ENCODE data around the gene CEP78.

CEP78 gene

DNA sequence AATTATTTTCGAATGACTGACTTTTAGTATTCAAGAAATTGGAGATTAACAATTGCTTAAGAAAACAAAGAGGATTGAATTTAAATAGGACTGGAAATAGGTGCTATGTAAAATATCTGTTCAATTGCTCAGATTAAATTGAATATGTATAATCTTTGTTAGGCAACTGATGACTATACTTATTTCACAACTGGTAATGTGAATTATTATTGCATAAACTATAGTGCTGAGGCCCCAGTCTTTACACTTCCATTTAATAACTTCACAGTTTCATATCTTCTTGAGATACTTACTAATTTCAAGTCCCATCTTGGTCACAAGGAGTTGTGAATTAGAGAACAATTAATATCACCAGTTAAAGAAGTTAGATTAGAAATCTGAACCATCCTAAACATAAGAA, 16.7 kb downstream of the CEP78 start:
- peaks cover 67% of the 10 kb centered on the region for H3K36me3 ChIP-seq
- H3K4me1 ChIP-seq: no peaks in the 10 kb centered on the region
- no peak for TF ChIP-seq Cebpa-rat (IDR thresholded peaks at IDR 0.05)
- H3K9ac ChIP-seq: no peak overlapping the region
- H3K27me3 ChIP-seq: no peaks in the 10 kb centered on the region
- no peak overlapping the region for H3K27ac ChIP-seq
- H3K4me3 ChIP-seq: no peak overlapping the region
- H4K20me1 ChIP-seq: no peaks in the 10 kb centered on the region
- H3K9me3 ChIP-seq: no peaks in the 10 kb centered on the region
- no peak overlapping the region for H3K4me2 ChIP-seq

DNA sequence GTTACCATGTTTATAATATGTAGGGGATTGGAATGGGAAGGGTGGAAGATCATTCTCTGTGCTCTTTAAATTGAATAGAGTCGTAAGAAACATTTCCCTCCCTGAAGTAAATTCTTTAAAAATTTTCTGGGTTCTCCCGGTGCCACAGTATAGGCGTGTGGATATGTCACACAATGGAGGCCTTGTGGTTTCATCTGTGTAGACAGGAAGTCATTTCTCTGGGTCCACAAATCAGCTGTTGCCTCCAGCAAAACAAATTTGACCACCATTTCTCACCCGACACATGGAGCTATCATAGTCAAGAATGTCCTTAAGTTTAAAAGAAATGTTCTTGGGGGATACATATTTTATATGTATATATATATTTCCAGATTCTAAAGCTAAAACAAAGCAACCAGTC, 17.4 kb downstream of the CEP78 start:
- no peak overlapping the region for H3K9ac ChIP-seq
- H3K36me3 ChIP-seq: peaks cover 66% of the 10 kb centered on the region
- H3K9me3 ChIP-seq: no peaks in the 10 kb centered on the region
- H3K27ac ChIP-seq: no peak overlapping the region
- TF ChIP-seq Cebpa-rat (IDR thresholded peaks at IDR 0.05): no peak
- H3K4me2 ChIP-seq: no peak overlapping the region
- no peaks in the 10 kb centered on the region for H3K27me3 ChIP-seq
- H4K20me1 ChIP-seq: no peaks in the 10 kb centered on the region
- H3K4me1 ChIP-seq: no peaks in the 10 kb centered on the region
- no peak overlapping the region for H3K4me3 ChIP-seq

DNA sequence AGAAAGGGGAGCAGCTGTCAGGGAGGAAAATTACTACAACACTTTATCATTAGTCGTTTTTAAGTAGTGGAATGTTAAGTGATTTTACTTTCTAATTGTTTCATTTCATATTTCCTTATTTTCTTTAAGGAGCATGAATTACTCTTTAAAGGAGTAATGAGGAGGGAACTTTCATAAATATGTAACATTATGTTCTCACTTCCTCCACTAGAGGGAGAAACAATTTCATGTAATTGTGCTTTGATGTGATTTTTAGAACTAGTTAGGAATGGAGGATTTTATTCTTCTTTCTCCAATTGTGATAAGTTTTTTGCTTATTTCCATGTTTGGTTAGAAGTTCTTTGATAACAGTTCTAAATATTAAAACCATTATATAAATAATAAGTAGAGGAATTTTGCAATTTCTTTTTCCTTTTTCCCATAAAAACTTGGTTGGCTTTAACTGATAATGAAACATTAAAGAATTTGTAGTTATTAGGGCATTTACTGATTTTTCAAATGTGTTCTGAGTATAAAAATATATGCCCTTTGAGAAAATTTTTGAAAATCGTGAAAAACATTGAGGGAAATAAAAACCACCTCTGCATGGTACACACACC, 25.6 kb downstream of the CEP78 start:
- no peaks in the 10 kb centered on the region for H3K27me3 ChIP-seq
- no peak overlapping the region for H3K27ac ChIP-seq
- no peaks in the 10 kb centered on the region for H4K20me1 ChIP-seq
- H3K9ac ChIP-seq: no peak overlapping the region
- no peak overlapping the region for H3K4me2 ChIP-seq
- no peak overlapping the region for H3K4me3 ChIP-seq
- H3K9me3 ChIP-seq: no peaks in the 10 kb centered on the region
- H3K4me1 ChIP-seq: no peaks in the 10 kb centered on the region
- TF ChIP-seq Cebpa-rat (IDR thresholded peaks at IDR 0.05): no peak
- peaks cover 45% of the 10 kb centered on the region for H3K36me3 ChIP-seq

DNA sequence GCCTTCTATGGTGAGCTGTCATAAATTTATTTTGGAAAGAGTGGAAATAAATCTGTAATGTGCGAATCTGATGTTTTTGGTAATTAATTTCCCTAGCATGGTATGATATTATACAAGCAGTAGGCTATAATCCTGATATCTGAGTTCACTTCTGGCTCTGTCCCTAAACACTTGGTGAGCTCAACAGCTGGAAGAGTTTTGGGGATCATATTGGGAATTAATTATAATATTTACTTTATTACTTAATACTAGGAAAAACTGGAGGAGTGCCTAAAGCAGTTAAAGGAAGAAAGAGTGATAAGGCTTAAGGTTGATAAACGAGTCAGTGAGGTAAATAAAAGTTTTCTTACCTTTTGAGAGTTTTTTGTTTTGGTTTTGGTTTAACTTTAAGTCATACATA, 26.8 kb downstream of the CEP78 start:
- H3K4me1 ChIP-seq: no peaks in the 10 kb centered on the region
- peaks cover 47% of the 10 kb centered on the region for H3K36me3 ChIP-seq
- H3K4me3 ChIP-seq: no peak overlapping the region
- TF ChIP-seq Cebpa-rat (IDR thresholded peaks at IDR 0.05): no peak
- H4K20me1 ChIP-seq: no peaks in the 10 kb centered on the region
- no peak overlapping the region for H3K9ac ChIP-seq
- no peak overlapping the region for H3K4me2 ChIP-seq
- no peaks in the 10 kb centered on the region for H3K9me3 ChIP-seq
- H3K27ac ChIP-seq: no peak overlapping the region
- H3K27me3 ChIP-seq: no peaks in the 10 kb centered on the region

DNA sequence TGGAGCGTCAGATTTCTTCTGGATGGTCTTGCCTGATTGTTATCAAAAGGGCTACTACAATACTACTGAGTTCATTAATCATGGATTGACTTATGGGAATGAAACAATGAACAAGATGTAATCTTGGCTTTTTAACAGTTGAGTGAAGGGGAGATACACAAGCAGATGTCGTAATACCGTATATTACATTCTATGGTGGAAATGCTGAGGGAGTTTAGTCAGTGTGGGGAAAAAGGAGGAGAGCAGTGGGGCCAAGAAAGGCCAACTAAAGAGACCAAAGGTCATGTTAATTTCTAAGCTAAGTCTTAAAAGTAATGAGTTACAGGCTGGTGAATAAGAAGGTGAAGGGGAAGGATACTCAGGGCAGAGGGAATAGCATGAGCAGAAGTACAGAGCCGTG, 32.0 kb downstream of the CEP78 start:
- TF ChIP-seq Cebpa-rat (IDR thresholded peaks at IDR 0.05): no peak
- H4K20me1 ChIP-seq: no peaks in the 10 kb centered on the region
- H3K9me3 ChIP-seq: no peaks in the 10 kb centered on the region
- no peak overlapping the region for H3K27ac ChIP-seq
- no peaks in the 10 kb centered on the region for H3K27me3 ChIP-seq
- no peaks in the 10 kb centered on the region for H3K4me1 ChIP-seq
- no peak overlapping the region for H3K4me3 ChIP-seq
- peaks cover 81% of the 10 kb centered on the region for H3K36me3 ChIP-seq
- no peak overlapping the region for H3K9ac ChIP-seq
- H3K4me2 ChIP-seq: no peak overlapping the region

DNA sequence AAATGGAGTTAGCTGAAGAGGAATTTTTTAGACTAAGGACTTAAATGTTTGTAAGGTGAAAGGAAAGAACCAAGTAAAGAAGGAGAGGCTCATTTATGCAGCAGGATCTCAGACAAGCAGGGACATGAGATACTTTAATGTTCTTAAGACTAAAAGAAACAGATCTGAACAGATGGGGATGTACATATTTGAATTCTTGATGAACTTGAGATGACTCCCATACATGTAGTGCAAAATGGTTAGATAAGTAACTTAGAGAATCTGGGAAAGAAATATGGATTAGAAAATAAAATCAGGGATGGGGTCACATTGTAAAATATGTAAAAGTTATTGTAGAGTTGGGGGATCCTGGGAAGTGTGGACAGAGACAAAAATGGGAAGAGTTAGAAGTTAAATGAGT, 33.9 kb downstream of the CEP78 start:
- no peak overlapping the region for H3K27ac ChIP-seq
- H3K4me1 ChIP-seq: no peaks in the 10 kb centered on the region
- no peak overlapping the region for H3K4me2 ChIP-seq
- no peaks in the 10 kb centered on the region for H3K27me3 ChIP-seq
- peaks cover 82% of the 10 kb centered on the region for H3K36me3 ChIP-seq
- no peaks in the 10 kb centered on the region for H4K20me1 ChIP-seq
- H3K9ac ChIP-seq: no peak overlapping the region
- H3K9me3 ChIP-seq: no peaks in the 10 kb centered on the region
- no peak overlapping the region for H3K4me3 ChIP-seq
- no peak for TF ChIP-seq Cebpa-rat (IDR thresholded peaks at IDR 0.05)

DNA sequence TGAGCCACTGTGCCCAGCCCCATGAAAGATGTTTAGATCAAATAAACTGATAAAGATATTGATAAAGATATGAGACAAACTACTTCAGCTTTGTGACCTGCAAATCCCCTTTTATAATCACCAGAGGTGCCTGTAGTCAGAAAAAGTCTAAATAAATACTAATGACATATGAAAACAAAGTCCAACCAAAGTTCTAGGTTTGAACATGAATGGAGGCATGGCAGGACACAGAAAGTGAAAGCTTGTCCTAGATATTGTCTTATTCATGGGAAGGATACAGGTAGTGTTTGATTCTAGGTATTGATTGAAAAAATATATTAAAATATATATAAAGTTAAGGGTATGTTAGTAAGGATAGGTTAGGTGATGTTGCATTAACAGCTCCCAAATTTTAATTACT, 36.4 kb downstream of the CEP78 start:
- no peak for TF ChIP-seq Cebpa-rat (IDR thresholded peaks at IDR 0.05)
- Histone ChIP-seq H3K4me2 (no peak overlapping the region), H3K9ac (no peak overlapping the region), H3K27me3 (no peaks in the 10 kb centered on the region), H3K27ac (no peak overlapping the region), H3K4me1 (no peaks in the 10 kb centered on the region), H3K36me3 (peaks cover 58% of the 10 kb centered on the region), H3K4me3 (no peak overlapping the region), H4K20me1 (no peaks in the 10 kb centered on the region), H3K9me3 (no peaks in the 10 kb centered on the region)

DNA sequence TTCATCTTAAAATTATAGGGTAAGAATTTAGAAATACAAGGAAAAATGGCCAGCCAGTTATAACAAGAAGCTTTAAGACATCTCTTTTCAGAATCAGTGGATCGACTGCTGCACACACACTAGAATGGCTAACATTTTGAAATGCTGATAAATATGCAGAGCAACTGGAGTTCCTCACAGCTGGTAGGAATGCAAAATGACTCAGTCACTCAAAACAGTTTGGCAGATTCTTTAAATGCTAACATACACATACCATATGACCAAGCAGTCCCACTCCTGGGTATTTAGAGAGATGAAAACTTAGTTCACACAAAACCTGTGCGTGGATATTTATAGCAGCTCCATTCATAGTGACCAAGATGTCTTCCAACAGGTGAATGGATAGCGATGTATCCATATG, 37.9 kb downstream of the CEP78 start:
- Histone ChIP-seq H3K4me3 (no peak overlapping the region), H4K20me1 (no peaks in the 10 kb centered on the region), H3K9ac (no peak overlapping the region), H3K9me3 (no peaks in the 10 kb centered on the region), H3K36me3 (peaks cover 44% of the 10 kb centered on the region), H3K4me1 (no peaks in the 10 kb centered on the region), H3K27me3 (no peaks in the 10 kb centered on the region), H3K27ac (no peak overlapping the region), H3K4me2 (no peak overlapping the region)
- TF ChIP-seq Cebpa-rat (IDR thresholded peaks at IDR 0.05): no peak

DNA sequence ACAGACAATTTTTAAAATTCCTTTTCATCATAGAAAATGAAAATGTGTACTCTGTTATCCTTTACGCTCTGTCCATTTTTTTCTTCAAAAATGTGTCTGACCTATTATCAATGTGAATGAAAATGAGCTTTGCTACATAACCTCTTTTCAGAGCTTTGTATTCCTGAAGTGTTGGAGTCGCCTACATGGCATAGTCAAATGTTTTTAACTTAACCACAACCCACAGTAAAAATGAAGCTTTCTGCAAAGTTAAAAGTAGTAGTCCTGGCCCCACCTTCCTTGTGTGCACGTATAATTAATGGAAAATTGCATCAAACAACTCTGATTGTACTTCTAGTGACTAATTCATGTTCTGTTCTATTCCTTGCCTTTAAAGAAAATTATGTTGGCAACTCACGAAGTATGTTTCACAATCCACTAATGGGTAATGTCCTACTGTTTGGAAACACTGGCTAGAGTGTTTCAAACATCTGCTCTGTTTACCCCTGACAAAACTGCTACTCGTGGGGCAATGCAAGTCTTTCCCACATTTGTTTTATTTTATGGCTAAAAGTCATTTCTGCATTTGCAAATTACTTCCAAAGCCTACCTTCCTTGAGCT, 42.4 kb downstream of the CEP78 start:
- Histone ChIP-seq H4K20me1 (no peaks in the 10 kb centered on the region), H3K27ac (no peak overlapping the region), H3K4me1 (peaks cover 12% of the 10 kb centered on the region), H3K9me3 (no peaks in the 10 kb centered on the region), H3K4me2 (no peak overlapping the region), H3K4me3 (no peak overlapping the region), H3K27me3 (no peaks in the 10 kb centered on the region), H3K9ac (no peak overlapping the region), H3K36me3 (peaks cover 11% of the 10 kb centered on the region; the same call in 1 of the 2 replicates)
- no peak for TF ChIP-seq Cebpa-rat (IDR thresholded peaks at IDR 0.05)

DNA sequence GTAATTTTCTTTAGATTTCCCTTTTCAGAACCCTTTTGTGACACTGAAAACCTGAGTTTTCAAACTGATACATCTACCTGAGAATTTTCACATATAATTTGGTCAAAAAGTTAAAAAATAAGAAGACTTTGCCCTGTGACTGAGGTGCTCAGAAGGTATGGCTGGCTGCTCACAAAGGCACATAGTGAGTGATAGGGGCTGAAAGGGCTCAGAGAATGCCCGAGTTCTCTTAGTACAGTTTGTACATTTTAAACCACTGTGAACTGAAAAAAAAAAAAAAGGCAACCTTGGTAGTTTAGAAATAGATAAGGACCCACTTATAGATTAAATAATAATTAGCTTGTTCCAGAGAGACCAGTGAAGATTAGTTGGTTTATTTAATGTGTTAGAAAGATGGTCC, 42.9 kb downstream of the CEP78 start:
- no peaks in the 10 kb centered on the region for H4K20me1 ChIP-seq
- no peak overlapping the region for H3K27ac ChIP-seq
- no peak overlapping the region for H3K9ac ChIP-seq
- H3K4me1 ChIP-seq: peaks cover 12% of the 10 kb centered on the region
- no peak for TF ChIP-seq Cebpa-rat (IDR thresholded peaks at IDR 0.05)
- peaks cover 6% of the 10 kb centered on the region; the same call in 1 of the 2 replicates for H3K36me3 ChIP-seq
- no peak overlapping the region for H3K4me3 ChIP-seq
- H3K9me3 ChIP-seq: peaks cover 2% of the 10 kb centered on the region
- no peak overlapping the region for H3K4me2 ChIP-seq
- no peaks in the 10 kb centered on the region for H3K27me3 ChIP-seq
